ENCODE measurements around the gene RAD17.

RAD17 gene

DNA sequence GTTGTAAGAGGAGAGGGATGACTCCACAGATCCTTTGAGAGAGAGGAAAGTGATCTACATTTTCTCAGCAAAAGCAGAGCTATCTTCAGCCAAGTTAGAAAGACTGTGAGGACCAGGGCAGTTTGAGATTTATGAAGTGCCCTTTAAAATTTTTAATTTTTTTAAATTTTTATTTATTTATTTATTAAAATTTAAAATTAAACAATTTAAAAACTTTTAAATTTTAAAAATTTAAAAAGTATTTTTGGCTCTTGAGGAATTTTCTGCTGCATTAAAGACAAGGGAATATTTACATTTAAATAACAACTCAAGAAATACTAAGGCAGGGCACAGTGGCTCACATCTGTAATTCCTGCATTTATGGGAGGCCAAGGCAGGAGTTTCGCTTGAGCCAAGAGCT, 92.6 kb downstream of the RAD17 start:
- DNase-seq (ENCODE audit: low read depth): no peak
